K562 (cell line): Measurements from ENCODE around the gene SPNS1. TPM values are rescaled to one million over a fixed set of nuclear protein-coding genes. Genes with fewer than 3 reads are reported as not detected.

Source experiments
- ATAC-seq: fragments of 200-7000 bp; cut with Tn5 transposase; 3 replicates; pipeline ENCODE4 v1.9.1; 2020; ENCODE audit warnings: moderate library complexity
- BruUV-seq: library from RNA; stranded (reverse); fragments of 400-500 nt; replicated peaks from 2 replicates; lab custom pipeline; 2021; lab: Mats Ljungman, UMichigan
- CTCF ChIA-PET: fragments of 300-600 bp; formaldehyde crosslinking; extraction: SDS; loops from one replicate; lab custom pipeline; 2021; ENCODE audit warnings: low intra/inter-chr PET ratio; lab: Yijun Ruan, JAX
- POLR2A ChIA-PET: fragments of 300-600, 350-650 bp; sonication (Branson Sonifier 250); formaldehyde crosslinking; extraction: SDS; loops from one replicate; lab custom pipeline; 2021; ENCODE audit warnings: antibody characterized with exemption, inconsistent platforms; lab: Yijun Ruan, JAX
- DNase-seq, 4 experiments: peaks; one replicate each; pipeline versions ENCODE4 v3.0.0 to v3.0.0-alpha.2; 2011 to 2018; ENCODE audit warnings: low spot score in 3 of 4, mixed read lengths in 3 of 4; ENCODE audit errors: extremely low read depth in 1 of 4
- FAIRE-seq: peaks from 2 replicates; lab custom pipeline; 2011; peaks lifted over from hg19 to GRCh38; lab: Jason Lieb, UNC
- H2AFZ ChIP-seq: 2 replicates; pipeline ENCODE4 v1.6.0; 2011; ENCODE audit warnings: low read depth, low read length, control low read depth, inconsistent platforms
- H3K27ac ChIP-seq: fragments of 200-600 bp; 3 replicates; pipeline ENCODE4 v1.8.0; 2011; ENCODE audit warnings: low read depth, mild to moderate bottlenecking, control low read depth, inconsistent platforms, low read length, moderate library complexity, mixed read lengths; ENCODE audit errors: extremely low read depth
- H3K27me3 ChIP-seq, 2 experiments: fragments of 300-600 bp in 1 of 2; 2 replicates in 1 of 2; 3 replicates in 1 of 2; pipeline versions ENCODE4 v1.6.0 to v1.8.0; 2011; ENCODE audit warnings: inconsistent platforms in 2 of 2, low read length in 2 of 2, mild to moderate bottlenecking in 1 of 2, mixed read lengths in 1 of 2, moderate library complexity in 1 of 2; ENCODE audit not compliant: control insufficient read depth in 2 of 2, insufficient read depth in 2 of 2
- H3K36me3 ChIP-seq: fragments of 300-600 bp; 3 replicates; pipeline ENCODE4 v1.8.0; 2011; ENCODE audit warnings: mild to moderate bottlenecking, low read length, inconsistent platforms; ENCODE audit not compliant: control insufficient read depth, insufficient read depth
- H3K4me1 ChIP-seq, 2 experiments: fragments of 200-600 bp in 1 of 2; replicated peaks in 1 of 2; 2 replicates in 1 of 2; 3 replicates in 1 of 2; pipeline versions ENCODE4 v1.5.1 to v1.8.0; 2011; ENCODE audit warnings: inconsistent platforms in 2 of 2, low read length in 2 of 2, mild to moderate bottlenecking in 1 of 2, mixed read lengths in 1 of 2, moderate library complexity in 1 of 2; ENCODE audit not compliant: control insufficient read depth in 2 of 2, insufficient read depth in 2 of 2
- H3K4me2 ChIP-seq: 2 replicates; pipeline ENCODE4 v1.6.1; 2011; ENCODE audit warnings: low read length, control low read depth, inconsistent platforms, mixed read lengths; ENCODE audit not compliant: insufficient read depth
- H3K4me3 ChIP-seq: fragments of 200-600 bp; sonication (generic), shearing (Covaris generic); 2 replicates; pipeline ENCODE4 v1.5.1; 2016; ENCODE audit warnings: control low read depth, inconsistent platforms
- H3K79me2 ChIP-seq: fragments of 200-600 bp; 3 replicates; pipeline ENCODE4 v1.8.0; 2011; ENCODE audit warnings: low read length, inconsistent platforms; ENCODE audit not compliant: control insufficient read depth, insufficient read depth
- H3K9ac ChIP-seq, 2 experiments: 2 replicates each; pipeline versions ENCODE4 v1.6.0 to v1.6.1; 2011; ENCODE audit warnings: low read depth in 2 of 2, low read length in 2 of 2, control low read depth in 1 of 2, inconsistent platforms in 1 of 2, mild to moderate bottlenecking in 1 of 2, mixed read lengths in 1 of 2; ENCODE audit not compliant: insufficient read depth in 1 of 2
- H3K9me1 ChIP-seq: one replicate; pipeline ENCODE4 v1.6.0; 2011; ENCODE audit warnings: inconsistent platforms, mild to moderate bottlenecking, low read length, moderate library complexity; ENCODE audit not compliant: control insufficient read depth, insufficient read depth
- H3K9me3 ChIP-seq: replicated peaks from 2 replicates; pipeline ENCODE4 v1.5.1; 2011; ENCODE audit warnings: low read depth, low read length, inconsistent platforms; ENCODE audit not compliant: control insufficient read depth, insufficient read depth
- H4K20me1 ChIP-seq: replicated peaks from 2 replicates; pipeline ENCODE4 v1.6.1; 2011; ENCODE audit warnings: low read length, inconsistent platforms, mixed read lengths; ENCODE audit not compliant: control insufficient read depth, insufficient read depth
- ARNT ChIP-seq, 2 experiments: fragments of 450-650 bp; IDR thresholded peaks; 2 replicates each; pipeline ENCODE4 v1.6.1; 2016; ENCODE audit warnings: mild to moderate bottlenecking in 1 of 2
- BRF1 ChIP-seq: IDR thresholded peaks from 3 replicates; pipeline ENCODE4 v1.6.1; 2011; ENCODE audit warnings: borderline replicate concordance, mild to moderate bottlenecking; ENCODE audit not compliant: insufficient read length; ENCODE audit errors: extremely low read depth
- CCNT2 ChIP-seq: IDR thresholded peaks from 2 replicates; pipeline ENCODE4 v1.6.1; 2011; ENCODE audit warnings: borderline replicate concordance, low read depth, mild to moderate bottlenecking, moderate library complexity, mixed read lengths, low read length; ENCODE audit not compliant: insufficient read length; ENCODE audit errors: extremely low read depth
- KDM2B ChIP-seq: fragments of 250-450 bp; sonication (Bioruptor Pico); IDR thresholded peaks from 2 replicates; pipeline ENCODE4 v1.8.0; 2021; ENCODE audit warnings: mild to moderate bottlenecking, moderate library complexity
- RHOXF2B ChIP-seq: fragments of 250-450 bp; sonication (Bioruptor Pico); conservative IDR thresholded peaks from 2 replicates; pipeline ENCODE4 v1.5.1; 2021
- SAP30 ChIP-seq: fragments of 200-600 bp; sonication (generic); IDR thresholded peaks from 2 replicates; pipeline ENCODE4 v1.6.1; 2012; ENCODE audit warnings: borderline replicate concordance, low read depth, mild to moderate bottlenecking, moderate library complexity, low read length, control low read depth, inconsistent platforms; ENCODE audit not compliant: insufficient read depth, poor library complexity, severe bottlenecking
- SMAD3 ChIP-seq: fragments of 450-650 bp; formaldehyde crosslinking; conservative IDR thresholded peaks from 2 replicates; pipeline ENCODE4 v1.4.0; 2020; ENCODE audit warnings: mild to moderate bottlenecking
- SMARCB1 ChIP-seq: IDR thresholded peaks from 2 replicates; pipeline ENCODE4 v1.6.1; 2011; ENCODE audit warnings: improper control_type of control experiment, low read depth; ENCODE audit not compliant: insufficient read length
- XRCC4 ChIP-seq: IDR thresholded peaks from one replicate; pipeline ENCODE4 v1.6.1; 2011; ENCODE audit not compliant: insufficient read depth, insufficient read length; ENCODE audit errors: extremely low read depth
- ZNF311 ChIP-seq: fragments of 250-450 bp; sonication (Bioruptor Pico); IDR thresholded peaks from 2 replicates; pipeline ENCODE4 v1.4.0; 2020; ENCODE audit warnings: mild to moderate bottlenecking, moderate library complexity
- WGBS: fragments of 100-300 bp; shearing (Covaris generic); methylation state at CpG from one replicate; pipeline ENCODE4 v1.1.6; 2016; ENCODE audit warnings: low coverage, mixed read lengths; ENCODE audit not compliant: insufficient coverage; ENCODE audit errors: missing lambda C conversion rate; 5-methylcytosine and 5-hydroxymethylcytosine counted together
- in situ Hi-C: fragments of 300-500 bp; cut with MboI; formaldehyde crosslinking; loops from 4 replicates; pipeline ENCODE4 v1.15.0; 2018; ENCODE audit warnings: inconsistent platforms, mixed read lengths
- intact Hi-C: fragments of 100-400 bp; cut with micrococcal nuclease; formaldehyde crosslinking; loops from 2 replicates; pipeline ENCODE4 v1.14.2; 2022
- polyA plus RNA-seq, 8 experiments: library from polyadenylated mRNA; depleted of rRNA in 4 of 8; stranded (reverse) in 5 of 8; unstranded in 3 of 8; fragments of >200 nt; fragmentation: Nextera tagmentation in 2 of 8; fragmentation: Illumina TruSeq in 1 of 8; extraction: Ambion mirVana in 2 of 8; extraction: Trizol in 1 of 8; gene quantifications; 2 replicates each; pipeline versions ENCODE4 v1.2.1 to v1.2.3, GENCODE V29; 2011 to 2014; ENCODE audit warnings: inconsistent platforms in 1 of 8, missing spikeins in 1 of 8
- total RNA-seq, 7 experiments: library from RNA; depleted of rRNA in 6 of 7; stranded (reverse); fragments of >200 nt in 6 of 7; fragmentation: Illumina TruSeq in 2 of 7; extraction: Trizol in 2 of 7; gene quantifications; 2 replicates each; pipeline versions ENCODE4 v1.2.1 to v1.2.3, GENCODE V29; 2011 to 2021; ENCODE audit warnings: low replicate concordance in 1 of 7
- TF ChIP-seq, protein P1 (sequence below), 2 experiments: fragments of 150-350 bp in 1 of 2; IDR thresholded peaks; 2 replicates each; pipeline ENCODE4 v1.6.1; 2012 to 2016; ENCODE audit warnings: low read depth in 2 of 2, low read length in 2 of 2, mild to moderate bottlenecking in 1 of 2, moderate library complexity in 1 of 2
- TF ChIP-seq, protein P2 (sequence below): sonication (generic); formaldehyde crosslinking; IDR thresholded peaks from 2 replicates; pipeline ENCODE4 v1.8.1; 2022; ENCODE audit warnings: missing genetic modification reagents
- TF ChIP-seq, protein P3 (sequence below): fragments of 200-800 bp; sonication (Bioruptor generic); IDR thresholded peaks from 2 replicates; pipeline ENCODE4 v1.6.1; 2017; ENCODE audit warnings: missing genetic modification characterization, missing compliant biosample characterization

The SPNS1 gene
- total and polyA plus RNA-seq, 9 of the 15 experiments (the other 6 are each of a cell fraction or from before 2014, with no cell fraction given) = 0.58 to 64.9 (median 13.7) TPM

DNA sequence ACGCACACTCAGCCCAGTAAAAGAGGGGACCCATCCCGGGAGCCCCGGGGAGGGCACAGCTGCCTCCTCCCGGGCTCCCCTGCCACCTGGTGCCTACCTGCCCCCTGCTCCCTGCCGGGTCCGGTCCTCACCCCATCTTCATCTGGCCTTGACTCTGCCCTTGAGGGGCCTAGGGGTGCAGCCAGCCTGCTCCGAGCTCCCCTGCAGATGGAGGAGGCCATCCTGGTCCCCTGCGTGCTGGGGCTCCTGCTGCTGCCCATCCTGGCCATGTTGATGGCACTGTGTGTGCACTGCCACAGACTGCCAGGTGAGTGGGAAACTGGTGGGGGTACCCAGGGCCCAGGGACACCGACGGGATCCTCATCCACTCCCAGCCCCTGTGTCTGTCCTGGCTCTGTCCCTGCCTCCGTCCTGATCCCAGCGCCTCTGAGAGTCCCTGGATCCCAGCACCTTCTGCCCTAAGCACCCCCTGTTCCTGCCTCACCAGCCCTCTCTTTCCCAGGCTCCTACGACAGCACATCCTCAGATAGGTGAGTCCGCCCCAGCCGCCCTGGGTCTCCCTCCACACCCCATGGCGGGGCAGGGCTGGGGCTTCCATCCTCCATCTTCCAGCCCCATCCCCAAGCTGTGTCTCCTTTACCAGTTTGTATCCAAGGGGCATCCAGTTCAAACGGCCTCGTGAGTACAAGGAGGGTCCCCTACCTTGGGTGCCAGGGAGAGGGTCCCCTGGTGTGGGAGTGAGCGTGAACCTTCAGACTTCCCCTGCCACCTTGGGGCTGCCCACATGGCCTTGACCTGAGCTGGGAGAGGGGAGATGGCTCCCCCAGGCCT is 10.8 kb downstream of the SPNS1 start:
- BruUV-seq = no TSS peak
- Histone ChIP-seq H3K27me3 (no peaks in the 10 kb centered on the region), H3K4me2 (no peak overlapping the region), H3K79me2 (no peaks in the 10 kb centered on the region), H3K36me3 (peaks cover 33% of the 10 kb centered on the region), H3K27ac (no peak overlapping the region), H3K9me3 (peaks cover 5% of the 10 kb centered on the region; the same call in 1 of the 2 replicates), H4K20me1 (no peaks in the 10 kb centered on the region), H3K4me1 (peaks cover 0 to 40% of the 10 kb centered on the region in 2 experiments; a peak in 2 of 5 replicates), H2AFZ (no peak overlapping the region), H3K9ac (no peak overlapping the region), H3K4me3 (no peak overlapping the region), H3K9me1 (peaks cover 3% of the 10 kb centered on the region)
- no peak for DNase-seq
- WGBS = 86% methylated on average over 17 of the region's 19 CpGs
- POLR2A ChIA-PET = interaction anchor here (0.7 to 1.6 kb wide), 4 partner anchors 9 to 30 kb away, joined by 3 to 7 read pairs (median 3); no protein-coding TSS in a partner anchor
- ATAC-seq = no peak
- FAIRE-seq = no peak
- CTCF ChIA-PET = no interaction called here
- in situ Hi-C loops (loop anchor here (10.0 to 25.0 kb wide), 2 partner anchors 99 to 1227 kb away; no protein-coding TSS in a partner anchor), intact Hi-C loops (no loop called here)
- TF ChIP-seq KDM2B (CRISPR knock-in tag) (no peak), RHOXF2B (no peak), ARNT (IDR thresholded peaks at IDR 0.05) (no peak), SMARCB1 (no peak), SMAD3 (CRISPR knock-in tag) (no peak), ZNF311 (CRISPR knock-in tag) (no peak), BRF1 (no peak), CCNT2 (no peak), XRCC4 (no peak), SAP30 (no peak)
- TF ChIP-seq, protein P1, sequence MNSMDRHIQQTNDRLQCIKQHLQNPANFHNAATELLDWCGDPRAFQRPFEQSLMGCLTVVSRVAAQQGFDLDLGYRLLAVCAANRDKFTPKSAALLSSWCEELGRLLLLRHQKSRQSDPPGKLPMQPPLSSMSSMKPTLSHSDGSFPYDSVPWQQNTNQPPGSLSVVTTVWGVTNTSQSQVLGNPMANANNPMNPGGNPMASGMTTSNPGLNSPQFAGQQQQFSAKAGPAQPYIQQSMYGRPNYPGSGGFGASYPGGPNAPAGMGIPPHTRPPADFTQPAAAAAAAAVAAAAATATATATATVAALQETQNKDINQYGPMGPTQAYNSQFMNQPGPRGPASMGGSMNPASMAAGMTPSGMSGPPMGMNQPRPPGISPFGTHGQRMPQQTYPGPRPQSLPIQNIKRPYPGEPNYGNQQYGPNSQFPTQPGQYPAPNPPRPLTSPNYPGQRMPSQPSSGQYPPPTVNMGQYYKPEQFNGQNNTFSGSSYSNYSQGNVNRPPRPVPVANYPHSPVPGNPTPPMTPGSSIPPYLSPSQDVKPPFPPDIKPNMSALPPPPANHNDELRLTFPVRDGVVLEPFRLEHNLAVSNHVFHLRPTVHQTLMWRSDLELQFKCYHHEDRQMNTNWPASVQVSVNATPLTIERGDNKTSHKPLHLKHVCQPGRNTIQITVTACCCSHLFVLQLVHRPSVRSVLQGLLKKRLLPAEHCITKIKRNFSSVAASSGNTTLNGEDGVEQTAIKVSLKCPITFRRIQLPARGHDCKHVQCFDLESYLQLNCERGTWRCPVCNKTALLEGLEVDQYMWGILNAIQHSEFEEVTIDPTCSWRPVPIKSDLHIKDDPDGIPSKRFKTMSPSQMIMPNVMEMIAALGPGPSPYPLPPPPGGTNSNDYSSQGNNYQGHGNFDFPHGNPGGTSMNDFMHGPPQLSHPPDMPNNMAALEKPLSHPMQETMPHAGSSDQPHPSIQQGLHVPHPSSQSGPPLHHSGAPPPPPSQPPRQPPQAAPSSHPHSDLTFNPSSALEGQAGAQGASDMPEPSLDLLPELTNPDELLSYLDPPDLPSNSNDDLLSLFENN (IDR thresholded peaks at IDR 0.05; ENCODE audit: low read depth in 2 of 2, low read length in 2 of 2) = no peak
- TF ChIP-seq, protein P2, sequence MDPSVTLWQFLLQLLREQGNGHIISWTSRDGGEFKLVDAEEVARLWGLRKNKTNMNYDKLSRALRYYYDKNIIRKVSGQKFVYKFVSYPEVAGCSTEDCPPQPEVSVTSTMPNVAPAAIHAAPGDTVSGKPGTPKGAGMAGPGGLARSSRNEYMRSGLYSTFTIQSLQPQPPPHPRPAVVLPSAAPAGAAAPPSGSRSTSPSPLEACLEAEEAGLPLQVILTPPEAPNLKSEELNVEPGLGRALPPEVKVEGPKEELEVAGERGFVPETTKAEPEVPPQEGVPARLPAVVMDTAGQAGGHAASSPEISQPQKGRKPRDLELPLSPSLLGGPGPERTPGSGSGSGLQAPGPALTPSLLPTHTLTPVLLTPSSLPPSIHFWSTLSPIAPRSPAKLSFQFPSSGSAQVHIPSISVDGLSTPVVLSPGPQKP (CRISPR knock-in tag) = no peak
- TF ChIP-seq, protein P3, sequence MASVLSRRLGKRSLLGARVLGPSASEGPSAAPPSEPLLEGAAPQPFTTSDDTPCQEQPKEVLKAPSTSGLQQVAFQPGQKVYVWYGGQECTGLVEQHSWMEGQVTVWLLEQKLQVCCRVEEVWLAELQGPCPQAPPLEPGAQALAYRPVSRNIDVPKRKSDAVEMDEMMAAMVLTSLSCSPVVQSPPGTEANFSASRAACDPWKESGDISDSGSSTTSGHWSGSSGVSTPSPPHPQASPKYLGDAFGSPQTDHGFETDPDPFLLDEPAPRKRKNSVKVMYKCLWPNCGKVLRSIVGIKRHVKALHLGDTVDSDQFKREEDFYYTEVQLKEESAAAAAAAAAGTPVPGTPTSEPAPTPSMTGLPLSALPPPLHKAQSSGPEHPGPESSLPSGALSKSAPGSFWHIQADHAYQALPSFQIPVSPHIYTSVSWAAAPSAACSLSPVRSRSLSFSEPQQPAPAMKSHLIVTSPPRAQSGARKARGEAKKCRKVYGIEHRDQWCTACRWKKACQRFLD (CRISPR knock-in tag) = no peak
